Colonic mucosa (tissue), 4 donors: ENCODE data around the gene PSME2. TPM values are rescaled to one million over a fixed set of nuclear protein-coding genes. Genes with fewer than 3 reads are reported as not detected.

Source experiments
- DNase-seq: peaks from one replicate; pipeline ENCODE4 v3.0.0-alpha.2; 2020
- H3K27ac ChIP-seq: fragments of 200-600 bp; one replicate; pipeline ENCODE4 v1.8.0; 2021
- H3K27me3 ChIP-seq: fragments of 200-600 bp; one replicate; pipeline ENCODE4 v1.8.0; 2021
- H3K36me3 ChIP-seq: fragments of 200-600 bp; one replicate; pipeline ENCODE4 v1.8.0; 2021
- H3K4me1 ChIP-seq: fragments of 200-600 bp; one replicate; pipeline ENCODE4 v1.8.0; 2021; ENCODE audit warnings: mild to moderate bottlenecking
- H3K4me3 ChIP-seq: fragments of 200-600 bp; one replicate; pipeline ENCODE4 v1.8.0; 2021
- H3K9ac ChIP-seq, 2 donors: one replicate each; pipeline ENCODE4 v1.7.0; 2013; ENCODE audit warnings: control low read depth in 2 of 2, low read depth in 2 of 2, low read length in 2 of 2
- H3K9me3 ChIP-seq: fragments of 200-600 bp; one replicate; pipeline ENCODE4 v1.8.0; 2021
- CTCF ChIP-seq: fragments of 200-600 bp; IDR thresholded peaks from one replicate; pipeline ENCODE4 v1.8.0; 2022; ENCODE audit warnings: antibody characterized with exemption, mild to moderate bottlenecking
- intact Hi-C: fragments of 100-400 bp; cut with DNase I; formaldehyde crosslinking; loops from one replicate; pipeline ENCODE4 v1.14.1; 2022
- total RNA-seq, 2 donors: library from RNA; stranded (reverse); fragmentation: NEBNext Ultra II Directional in 1 of 2; extraction: Animal tissue kit (Norgen Biotek cat#: 25700) in 1 of 2; gene quantifications; one replicate each; pipeline ENCODE4 v1.2.1, GENCODE V29; 2021
- donor health status: healthy.
- donor health status: DM: no; HTN: no; CAD: no.
- donor health status: DM: no; HTN: no; CAD: no.

Gene PSME2
- total RNA-seq, 2 donors from 2014 or later, result 151 to 320 TPM

DNA sequence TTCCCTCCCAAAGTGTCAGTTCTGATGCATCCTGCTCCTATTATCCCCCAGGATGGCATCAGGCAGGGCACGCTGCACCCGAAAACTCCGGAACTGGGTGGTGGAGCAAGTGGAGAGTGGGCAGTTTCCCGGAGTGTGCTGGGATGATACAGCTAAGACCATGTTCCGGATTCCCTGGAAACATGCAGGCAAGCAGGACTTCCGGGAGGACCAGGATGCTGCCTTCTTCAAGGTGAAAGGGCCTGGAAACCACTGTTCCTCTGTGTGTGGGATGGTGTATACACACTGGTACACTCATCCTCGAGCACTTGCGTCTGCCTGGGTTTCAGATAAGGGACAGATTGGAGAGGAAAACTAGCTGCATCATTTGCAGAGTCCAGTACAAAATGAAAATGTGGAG, 15.7 kb upstream of the PSME2 start:
- H3K4me1 ChIP-seq, result peaks cover 13% of the 10 kb centered on the region
- no peaks in the 10 kb centered on the region for H3K27me3 ChIP-seq
- peak overlapping the region; percentile 98 for H3K27ac ChIP-seq
- no peak for TF ChIP-seq CTCF
- H3K9me3 ChIP-seq, result no peaks in the 10 kb centered on the region
- H3K36me3 ChIP-seq, result peaks cover 24% of the 10 kb centered on the region
- peak overlapping the region; percentile 75 for H3K4me3 ChIP-seq
- peak overlapping the region; percentile 85 to 88 for H3K9ac ChIP-seq
- intact Hi-C loops, result no loop called here
- DNase-seq, result no peak

GRCh38 chr14:24160850-24161804, 14.7 kb upstream of the PSME2 start, which contains the start of gene IRF9:
Gene IRF9 (plus strand): TSS chr14:24161265. CDS start chr14:24162145, 880 bp downstream.
- intact Hi-C loops, result no loop called here
- peak within 1 kb of the TSS; percentile 75 for H3K4me3 ChIP-seq
- peaks cover 24% of the 10 kb centered on the region for H3K36me3 ChIP-seq
- no peaks in the 10 kb centered on the region for H3K27me3 ChIP-seq
- no peaks in the 10 kb centered on the region for H3K9me3 ChIP-seq
- peaks cover 13% of the 10 kb centered on the region for H3K4me1 ChIP-seq
- peak; percentile 98 for DNase-seq
- TF ChIP-seq CTCF, result peak; percentile 95
- H3K27ac ChIP-seq, result peak within 1 kb of the TSS; percentile 98
- H3K9ac ChIP-seq, result peak within 1 kb of the TSS; percentile 85 to 88

DNA sequence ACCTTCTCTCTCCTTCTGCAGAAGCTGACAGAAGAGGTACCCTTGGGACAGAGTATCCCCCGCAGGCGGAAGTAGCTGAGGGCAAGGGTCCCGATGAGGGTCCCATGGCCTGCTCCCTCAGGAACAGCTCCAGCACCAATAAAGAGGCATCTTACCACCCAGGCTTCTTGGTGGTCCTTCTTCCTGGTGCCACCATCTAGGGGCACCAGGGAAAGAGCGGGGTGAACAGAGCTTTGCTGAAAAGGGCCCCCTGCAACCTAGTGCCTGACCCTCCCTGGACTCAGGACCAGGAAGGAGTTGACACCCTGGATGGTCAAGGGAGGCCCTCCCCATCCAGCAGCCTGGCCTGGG, 14.1 kb upstream of the PSME2 start:
- Histone ChIP-seq H3K4me1 (peaks cover 13% of the 10 kb centered on the region), H3K9me3 (no peaks in the 10 kb centered on the region), H3K27me3 (no peaks in the 10 kb centered on the region), H3K4me3 (no peak overlapping the region), H3K9ac (peak overlapping the region in 1 of 2 donors; percentile 85), H3K27ac (peak overlapping the region; percentile 98), H3K36me3 (peaks cover 25% of the 10 kb centered on the region)
- no peak for DNase-seq
- TF ChIP-seq CTCF, result no peak
- intact Hi-C loops, result no loop called here

GRCh38 chr14:24159777-24160498, 13.5 kb upstream of the PSME2 start:
- intact Hi-C loops, result no loop called here
- Histone ChIP-seq H3K9me3 (no peaks in the 10 kb centered on the region), H3K36me3 (peaks cover 25% of the 10 kb centered on the region)

More at GRCh38 chr14:24159777-24160498, 13.5 kb upstream of the PSME2 start:
- H3K27ac ChIP-seq, result peak overlapping the region; percentile 98
- H3K9ac ChIP-seq, result no peak overlapping the region
- TF ChIP-seq CTCF, result no peak
- H3K4me3 ChIP-seq, result no peak overlapping the region
- H3K4me1 ChIP-seq, result peaks cover 13% of the 10 kb centered on the region
- no peaks in the 10 kb centered on the region for H3K27me3 ChIP-seq
- no peak for DNase-seq
